ENCODE results near the gene NECTIN4. TPM values are rescaled to one million over a fixed set of nuclear protein-coding genes. Genes with fewer than 3 reads are reported as not detected.

The NECTIN4 gene
- polyA plus RNA-seq, 3 donors = 0.07 TPM; not detected in 1

DNA sequence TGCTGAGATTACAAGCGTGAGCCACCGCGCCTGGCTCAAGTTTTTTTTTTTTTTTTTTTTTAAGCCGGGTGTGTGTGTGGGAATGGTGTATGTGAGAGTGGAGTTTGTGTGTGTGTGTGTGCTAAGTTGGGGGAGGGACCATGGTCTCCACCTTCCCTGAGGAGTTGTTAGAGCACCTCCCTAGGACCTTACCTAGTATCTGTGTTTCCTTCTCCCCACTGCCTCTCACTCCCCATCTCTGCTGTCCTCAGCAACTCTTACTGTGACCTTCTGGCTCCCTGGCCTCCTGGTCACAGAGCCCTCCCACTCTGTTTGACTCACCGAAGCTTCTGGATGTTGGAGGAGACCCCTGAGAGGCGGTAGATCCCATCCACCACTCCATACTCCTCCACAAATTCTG lies 30.1 kb downstream of the NECTIN4 start:
- peaks cover 69 to 91% of the 10 kb centered on the region in 2 donors for H3K36me3 Mint-ChIP-seq
- TF ChIP-seq, protein P1, sequence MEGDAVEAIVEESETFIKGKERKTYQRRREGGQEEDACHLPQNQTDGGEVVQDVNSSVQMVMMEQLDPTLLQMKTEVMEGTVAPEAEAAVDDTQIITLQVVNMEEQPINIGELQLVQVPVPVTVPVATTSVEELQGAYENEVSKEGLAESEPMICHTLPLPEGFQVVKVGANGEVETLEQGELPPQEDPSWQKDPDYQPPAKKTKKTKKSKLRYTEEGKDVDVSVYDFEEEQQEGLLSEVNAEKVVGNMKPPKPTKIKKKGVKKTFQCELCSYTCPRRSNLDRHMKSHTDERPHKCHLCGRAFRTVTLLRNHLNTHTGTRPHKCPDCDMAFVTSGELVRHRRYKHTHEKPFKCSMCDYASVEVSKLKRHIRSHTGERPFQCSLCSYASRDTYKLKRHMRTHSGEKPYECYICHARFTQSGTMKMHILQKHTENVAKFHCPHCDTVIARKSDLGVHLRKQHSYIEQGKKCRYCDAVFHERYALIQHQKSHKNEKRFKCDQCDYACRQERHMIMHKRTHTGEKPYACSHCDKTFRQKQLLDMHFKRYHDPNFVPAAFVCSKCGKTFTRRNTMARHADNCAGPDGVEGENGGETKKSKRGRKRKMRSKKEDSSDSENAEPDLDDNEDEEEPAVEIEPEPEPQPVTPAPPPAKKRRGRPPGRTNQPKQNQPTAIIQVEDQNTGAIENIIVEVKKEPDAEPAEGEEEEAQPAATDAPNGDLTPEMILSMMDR (IDR thresholded peaks at IDR 0.05) = no peak
- WGBS (ENCODE audit: insufficient coverage) = 100% methylated on average over 1 of the region's 6 CpGs
- no peak for DNase-seq
- H3K4me3 Mint-ChIP-seq = no peak overlapping the region
- peaks cover 25% of the 10 kb centered on the region for H3K4me1 Mint-ChIP-seq
- Histone ChIP-seq H3K27me3 (ENCODE audit: control insufficient read depth in 2 of 2, insufficient read depth in 2 of 2, low read length in 2 of 2) (no peaks in the 10 kb centered on the region), H3K4me2 (replicated peaks; ENCODE audit: extremely low read depth, low read length, poor library complexity, severe bottlenecking) (no peak overlapping the region), H2AFZ (ENCODE audit: insufficient read depth, low read depth, low read length, poor library complexity, severe bottlenecking) (no peak overlapping the region), H3K36me3 (replicated peaks in 1 of 2; ENCODE audit: control insufficient read depth in 1 of 2, insufficient read depth in 2 of 2, low read length in 2 of 2) (peaks cover 63 to 94% of the 10 kb centered on the region in 2 donors), H4K20me1 (ENCODE audit: insufficient read depth, low read length) (peaks cover 96% of the 10 kb centered on the region), H3K79me2 (ENCODE audit: insufficient read depth, low read length) (peaks cover 95% of the 10 kb centered on the region), H3K4me1 (ENCODE audit: control insufficient read depth in 1 of 2, insufficient read depth in 2 of 2, low read length in 2 of 2) (peaks cover 0 to 4% of the 10 kb centered on the region in 2 donors), H3K9me3 (replicated peaks in 1 of 2; ENCODE audit: control insufficient read depth in 1 of 2, insufficient read depth in 1 of 2, low read length in 2 of 2) (no peaks in the 10 kb centered on the region), H3K27ac (ENCODE audit: low read depth in 1 of 2, low read length in 2 of 2) (peak overlapping the region; percentile 16 to 63), H3K9ac (ENCODE audit: insufficient read depth, low read length, poor library complexity, severe bottlenecking) (no peak overlapping the region), H3K4me3 (replicated peaks in 1 of 3; ENCODE audit: low read depth in 2 of 3, low read length in 3 of 3) (no peak overlapping the region)
- intact Hi-C loops (cut with micrococcal nuclease) = loop anchor here in 1 of 2 donors (10.0 kb wide), 1 partner anchor 64 kb away; no protein-coding TSS in a partner anchor
- peak overlapping the region; percentile 43 to 86 (median 70) for H3K27ac Mint-ChIP-seq
- no peaks in the 10 kb centered on the region for H3K9me3 Mint-ChIP-seq
- peaks cover 0 to 2% (median 0%) of the 10 kb centered on the region in 3 donors for H3K27me3 Mint-ChIP-seq (ENCODE audit: low read depth in 3 of 3)

DNA sequence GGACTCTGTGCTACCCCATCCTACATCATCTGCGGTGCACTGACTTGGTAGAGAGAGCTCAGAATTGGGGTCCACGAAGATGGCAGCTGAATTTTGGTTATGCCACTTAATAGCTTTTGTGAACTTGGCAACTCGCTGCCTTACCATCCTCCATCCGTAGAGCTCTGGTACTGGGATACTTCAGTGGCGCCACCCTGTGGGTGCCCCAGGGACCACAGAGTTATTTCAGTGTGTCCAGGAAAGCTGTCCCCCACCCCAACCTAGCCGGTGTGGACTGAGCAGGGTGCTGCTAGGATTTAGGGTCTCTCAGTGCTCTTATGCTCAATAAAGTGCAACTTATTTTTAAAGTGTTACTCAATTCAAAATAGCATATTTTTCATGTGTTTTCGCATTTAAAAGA lies 34.6 kb downstream of the NECTIN4 start:
- peak overlapping the region in 2 of 7 donors; percentile 22 to 52 for H3K27ac Mint-ChIP-seq
- peaks cover 96% of the 10 kb centered on the region for H4K20me1 ChIP-seq (ENCODE audit: insufficient read depth, low read length)
- H3K9me3 Mint-ChIP-seq = no peaks in the 10 kb centered on the region
- H3K4me1 ChIP-seq (ENCODE audit: control insufficient read depth in 1 of 2, insufficient read depth in 2 of 2, low read length in 2 of 2) = peaks cover 2 to 18% of the 10 kb centered on the region in 2 donors
- peaks cover 92% of the 10 kb centered on the region for H3K79me2 ChIP-seq (ENCODE audit: insufficient read depth, low read length)
- H3K9ac ChIP-seq (ENCODE audit: insufficient read depth, low read length, poor library complexity, severe bottlenecking) = no peak overlapping the region
- H3K4me3 Mint-ChIP-seq = no peak overlapping the region
- H2AFZ ChIP-seq (ENCODE audit: insufficient read depth, low read depth, low read length, poor library complexity, severe bottlenecking) = no peak overlapping the region
- WGBS (ENCODE audit: insufficient coverage) = 75% methylated on average over 2 of the region's 7 CpGs
- H3K4me3 ChIP-seq (replicated peaks in 1 of 3; ENCODE audit: low read depth in 2 of 3, low read length in 3 of 3) = no peak overlapping the region
- H3K36me3 ChIP-seq (replicated peaks in 1 of 2; ENCODE audit: control insufficient read depth in 1 of 2, insufficient read depth in 2 of 2, low read length in 2 of 2) = peaks cover 81 to 94% of the 10 kb centered on the region in 2 donors
- no peak overlapping the region for H3K4me2 ChIP-seq (replicated peaks; ENCODE audit: extremely low read depth, low read length, poor library complexity, severe bottlenecking)
- no peaks in the 10 kb centered on the region for H3K27me3 ChIP-seq (ENCODE audit: control insufficient read depth in 2 of 2, insufficient read depth in 2 of 2, low read length in 2 of 2)
- TF ChIP-seq, protein P1 (IDR thresholded peaks at IDR 0.05) = peak; percentile 52
- intact Hi-C loops (cut with micrococcal nuclease) = loop anchor here in 1 of 2 donors (10.0 kb wide), 1 partner anchor 60 kb away; no protein-coding TSS in a partner anchor
- peaks cover 26% of the 10 kb centered on the region for H3K4me1 Mint-ChIP-seq
- H3K27ac ChIP-seq (ENCODE audit: low read depth in 1 of 2, low read length in 2 of 2) = peak overlapping the region in 1 of 2 donors; percentile 24
- no peaks in the 10 kb centered on the region for H3K9me3 ChIP-seq (replicated peaks in 1 of 2; ENCODE audit: control insufficient read depth in 1 of 2, insufficient read depth in 1 of 2, low read length in 2 of 2)
- H3K36me3 Mint-ChIP-seq = peaks cover 80 to 97% of the 10 kb centered on the region in 2 donors
- peak in 1 of 3 donors; percentile 43 for DNase-seq
- no peaks in the 10 kb centered on the region for H3K27me3 Mint-ChIP-seq (ENCODE audit: low read depth in 3 of 3)

Measured in CD14-positive monocyte (primary cell).